OCI-LY3 (cell line): ENCODE measurements around the gene BCKDK.

Source experiments
- H2AFZ ChIP-seq: fragments of 200-600, 300-600 bp; shearing (Covaris generic); 2 replicates; pipeline ENCODE4 v1.6.0; 2014; ENCODE audit warnings: antibody characterized with exemption, low read depth, low read length
- H3K27ac ChIP-seq: fragments of 200-600, 300-600 bp; sonication (generic); 2 replicates; pipeline ENCODE4 v1.5.1; 2014; ENCODE audit warnings: mild to moderate bottlenecking, low read length, moderate library complexity, mixed read lengths
- H3K27me3 ChIP-seq: fragments of 200-600, 300-600 bp; sonication (generic); 2 replicates; pipeline ENCODE4 v1.6.1; 2014; ENCODE audit warnings: low read depth, low read length, mixed read lengths
- H3K36me3 ChIP-seq: fragments of 200-600, 300-600 bp; sonication (generic); replicated peaks from 2 replicates; pipeline ENCODE3; 2014; ENCODE audit warnings: low read depth, low read length, mixed read lengths
- H3K4me1 ChIP-seq: fragments of 300-600, 200-600 bp; sonication (generic); 2 replicates; pipeline ENCODE4 v1.6.1; 2014; ENCODE audit warnings: low read length, mixed read lengths
- H3K4me2 ChIP-seq: fragments of 200-600, 300-600 bp; sonication (generic); 2 replicates; pipeline ENCODE4 v1.6.1; 2014; ENCODE audit warnings: low read length, mixed read lengths
- H3K4me3 ChIP-seq: fragments of 300-600, 200-600 bp; sonication (generic); 2 replicates; pipeline ENCODE4 v1.5.1; 2014; ENCODE audit warnings: antibody characterized with exemption, mild to moderate bottlenecking, low read length, moderate library complexity
- H3K79me2 ChIP-seq: fragments of 300-600, 200-600 bp; shearing (Covaris generic); 2 replicates; pipeline ENCODE4 v1.6.1; 2014; ENCODE audit warnings: mild to moderate bottlenecking, low read length, mixed read lengths
- H3K9ac ChIP-seq: fragments of 300-600, 200-600 bp; shearing (Covaris generic); 2 replicates; pipeline ENCODE4 v1.6.0; 2014; ENCODE audit warnings: mild to moderate bottlenecking, low read length, moderate library complexity
- H3K9me3 ChIP-seq: fragments of 200-600, 300-600 bp; shearing (Covaris generic); 2 replicates; pipeline ENCODE4 v1.6.1; 2014; ENCODE audit warnings: low read length, mixed read lengths; ENCODE audit not compliant: insufficient read depth
- H4K20me1 ChIP-seq: fragments of 200-600, 300-600 bp; sonication (generic); 2 replicates; pipeline ENCODE4 v1.6.1; 2016; ENCODE audit warnings: low read length, mixed read lengths; ENCODE audit not compliant: insufficient read depth
- EZH2phosphoT487 ChIP-seq: fragments of 200-600 bp; shearing (Covaris generic); IDR thresholded peaks from 2 replicates; pipeline ENCODE4 v1.6.1; 2018; ENCODE audit warnings: antibody characterized with exemption, mixed run types, low read depth
- TF ChIP-seq, protein P1 (sequence below): fragments of 200-600, 300-600 bp; sonication (generic); IDR thresholded peaks from 2 replicates; pipeline ENCODE4 v1.5.1; 2014; ENCODE audit warnings: antibody characterized with exemption, low read length, low read depth

Gene BCKDK

DNA sequence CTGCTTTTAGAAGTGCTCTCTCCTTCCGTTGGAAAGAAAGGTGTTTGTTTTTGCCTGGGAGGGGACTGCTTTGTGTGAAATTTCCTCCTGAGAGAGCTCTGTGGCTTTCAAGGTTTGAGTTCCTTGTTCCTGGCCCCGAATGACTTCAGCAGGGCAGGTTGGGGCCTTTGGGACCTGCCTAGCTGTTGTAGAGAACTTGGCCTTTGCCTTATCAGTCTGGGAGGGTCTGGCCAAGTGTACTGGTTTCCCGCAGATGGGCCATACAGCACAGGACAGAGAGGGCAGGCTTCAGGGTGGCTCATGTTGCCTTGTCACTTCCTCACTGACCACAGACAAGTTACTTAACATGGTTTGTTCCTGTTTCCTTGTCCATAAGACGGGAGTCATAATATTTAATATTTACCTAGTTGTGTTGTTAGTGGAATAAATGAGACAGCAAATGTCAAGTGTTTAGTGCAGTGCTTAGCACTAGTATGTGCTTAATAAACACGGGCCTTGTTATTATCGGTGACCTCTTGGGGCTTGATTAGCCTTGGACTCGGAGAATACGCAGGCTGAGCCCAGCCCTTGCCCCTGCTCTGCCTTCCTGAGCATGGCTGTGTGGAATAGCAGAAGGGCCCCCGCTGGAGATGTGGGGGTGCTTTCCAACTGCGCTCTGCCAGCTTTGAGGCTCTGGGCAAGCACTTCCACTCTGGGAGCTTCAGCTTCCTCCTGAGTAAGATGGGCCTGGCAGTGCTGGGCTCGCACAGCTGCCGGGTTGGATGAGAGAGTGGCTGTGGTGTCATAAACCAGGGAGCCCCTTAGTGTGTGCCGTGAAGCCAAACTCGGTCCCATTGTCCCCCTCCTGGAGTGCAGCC is 20.8 kb downstream of the BCKDK start:
- Histone ChIP-seq H3K36me3 (no peaks in the 10 kb centered on the region), H2AFZ (no peak overlapping the region)
- TF ChIP-seq, protein P1, sequence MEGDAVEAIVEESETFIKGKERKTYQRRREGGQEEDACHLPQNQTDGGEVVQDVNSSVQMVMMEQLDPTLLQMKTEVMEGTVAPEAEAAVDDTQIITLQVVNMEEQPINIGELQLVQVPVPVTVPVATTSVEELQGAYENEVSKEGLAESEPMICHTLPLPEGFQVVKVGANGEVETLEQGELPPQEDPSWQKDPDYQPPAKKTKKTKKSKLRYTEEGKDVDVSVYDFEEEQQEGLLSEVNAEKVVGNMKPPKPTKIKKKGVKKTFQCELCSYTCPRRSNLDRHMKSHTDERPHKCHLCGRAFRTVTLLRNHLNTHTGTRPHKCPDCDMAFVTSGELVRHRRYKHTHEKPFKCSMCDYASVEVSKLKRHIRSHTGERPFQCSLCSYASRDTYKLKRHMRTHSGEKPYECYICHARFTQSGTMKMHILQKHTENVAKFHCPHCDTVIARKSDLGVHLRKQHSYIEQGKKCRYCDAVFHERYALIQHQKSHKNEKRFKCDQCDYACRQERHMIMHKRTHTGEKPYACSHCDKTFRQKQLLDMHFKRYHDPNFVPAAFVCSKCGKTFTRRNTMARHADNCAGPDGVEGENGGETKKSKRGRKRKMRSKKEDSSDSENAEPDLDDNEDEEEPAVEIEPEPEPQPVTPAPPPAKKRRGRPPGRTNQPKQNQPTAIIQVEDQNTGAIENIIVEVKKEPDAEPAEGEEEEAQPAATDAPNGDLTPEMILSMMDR, result no peak

DNA sequence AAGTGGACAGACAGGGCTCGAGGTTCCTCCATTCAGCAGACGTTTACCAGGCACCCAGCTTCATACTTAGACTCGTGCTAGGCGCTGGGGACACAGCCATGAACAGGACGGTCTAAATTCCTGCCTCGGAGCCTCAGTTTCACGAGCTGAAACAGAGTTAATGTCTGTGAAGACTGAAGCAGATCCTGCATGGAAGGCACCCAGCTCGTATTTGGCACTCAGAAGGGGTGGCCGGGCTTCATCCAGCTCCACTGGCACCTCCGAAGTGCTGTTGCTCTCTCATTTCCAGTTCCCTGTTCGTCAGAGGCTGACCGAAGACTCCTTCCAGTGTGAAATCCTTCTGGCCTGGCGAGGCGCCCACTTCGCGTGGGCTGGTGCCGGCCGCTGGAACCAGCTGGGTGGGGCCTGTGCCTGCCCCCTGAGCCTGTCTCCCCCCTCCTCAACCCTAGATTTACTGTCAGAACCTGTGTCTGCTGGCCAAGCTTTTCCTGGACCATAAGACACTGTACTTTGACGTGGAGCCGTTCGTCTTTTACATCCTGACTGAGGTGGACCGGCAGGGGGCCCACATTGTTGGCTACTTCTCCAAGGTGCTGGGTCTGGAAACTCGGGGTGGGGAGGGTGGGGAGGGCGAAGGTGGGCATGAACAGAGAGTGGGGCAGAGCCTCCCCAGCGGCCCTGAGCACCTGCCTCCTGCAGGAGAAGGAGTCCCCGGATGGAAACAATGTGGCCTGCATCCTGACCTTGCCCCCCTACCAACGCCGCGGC is 21.6 kb downstream of the BCKDK start:
- Histone ChIP-seq H3K9ac (no peak overlapping the region), H3K36me3 (no peaks in the 10 kb centered on the region), H3K79me2 (no peaks in the 10 kb centered on the region), H3K9me3 (no peaks in the 10 kb centered on the region), H2AFZ (no peak overlapping the region), H3K4me3 (no peak overlapping the region), H4K20me1 (no peaks in the 10 kb centered on the region), H3K4me1 (no peaks in the 10 kb centered on the region), H3K4me2 (no peak overlapping the region), H3K27ac (no peak overlapping the region), H3K27me3 (no peaks in the 10 kb centered on the region)
- TF ChIP-seq, protein P1, result no peak
- no peak for TF ChIP-seq EZH2phosphoT487

More for the DNA sequence above, 20.8 kb downstream of the BCKDK start:
- H3K79me2 ChIP-seq, result no peaks in the 10 kb centered on the region
- H3K4me2 ChIP-seq, result no peak overlapping the region
- no peaks in the 10 kb centered on the region for H3K9me3 ChIP-seq
- no peak overlapping the region for H3K4me3 ChIP-seq
- no peaks in the 10 kb centered on the region for H3K4me1 ChIP-seq
- no peaks in the 10 kb centered on the region for H4K20me1 ChIP-seq
- H3K27ac ChIP-seq, result no peak overlapping the region
- H3K27me3 ChIP-seq, result no peaks in the 10 kb centered on the region
- no peak overlapping the region for H3K9ac ChIP-seq

DNA sequence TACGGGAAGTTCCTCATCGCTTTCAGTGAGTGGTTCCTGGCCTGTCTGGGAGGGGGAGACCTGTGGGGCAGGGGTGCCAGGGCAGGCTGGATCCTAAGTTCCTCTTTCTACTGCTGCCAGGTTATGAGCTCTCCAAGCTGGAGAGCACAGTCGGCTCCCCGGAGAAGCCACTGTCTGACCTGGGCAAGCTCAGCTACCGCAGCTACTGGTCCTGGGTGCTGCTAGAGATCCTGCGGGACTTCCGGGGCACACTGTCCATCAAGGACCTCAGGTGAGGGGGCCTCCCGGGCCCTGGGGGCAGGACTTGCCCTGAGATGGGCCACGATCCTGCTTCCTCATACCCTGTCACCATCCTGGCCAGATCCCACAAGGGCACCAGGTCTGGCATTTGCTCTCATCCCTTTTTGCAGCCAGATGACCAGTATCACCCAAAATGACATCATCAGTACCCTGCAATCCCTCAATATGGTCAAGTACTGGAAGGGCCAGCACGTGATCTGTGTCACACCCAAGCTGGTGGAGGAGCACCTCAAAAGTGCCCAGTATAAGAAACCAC is 22.2 kb downstream of the BCKDK start:
- no peak overlapping the region for H3K4me2 ChIP-seq
- no peaks in the 10 kb centered on the region for H3K36me3 ChIP-seq
- no peak for TF ChIP-seq EZH2phosphoT487
- TF ChIP-seq, protein P1, result no peak
- no peaks in the 10 kb centered on the region for H3K4me1 ChIP-seq
- H3K9me3 ChIP-seq, result no peaks in the 10 kb centered on the region
- no peaks in the 10 kb centered on the region for H3K27me3 ChIP-seq
- H3K4me3 ChIP-seq, result no peak overlapping the region
- no peak overlapping the region for H2AFZ ChIP-seq
- H4K20me1 ChIP-seq, result no peaks in the 10 kb centered on the region
- H3K9ac ChIP-seq, result no peak overlapping the region
- no peak overlapping the region for H3K27ac ChIP-seq
- H3K79me2 ChIP-seq, result no peaks in the 10 kb centered on the region

DNA sequence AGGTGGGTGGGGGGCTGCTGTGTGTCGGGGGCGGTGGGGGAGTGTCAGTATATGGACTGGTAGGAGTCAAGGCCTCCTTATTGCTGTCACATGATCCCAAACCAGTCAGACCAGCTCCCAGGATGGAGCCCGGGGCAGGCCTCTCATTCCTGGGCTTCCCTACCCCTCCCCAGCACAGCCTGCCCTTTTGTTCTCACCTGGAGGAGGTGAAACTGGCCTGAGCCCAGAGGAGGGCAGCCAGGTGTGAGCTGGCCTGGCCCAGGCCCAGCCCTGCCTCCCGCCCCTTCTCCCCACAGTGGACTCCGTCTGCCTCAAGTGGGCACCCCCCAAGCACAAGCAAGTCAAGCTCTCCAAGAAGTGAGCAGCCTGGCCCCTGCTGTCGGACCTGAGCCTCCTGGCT is 22.7 kb downstream of the BCKDK start:
- Histone ChIP-seq H3K4me2 (no peak overlapping the region), H3K4me1 (no peaks in the 10 kb centered on the region), H3K9me3 (no peaks in the 10 kb centered on the region), H3K27ac (no peak overlapping the region), H3K27me3 (no peaks in the 10 kb centered on the region), H3K4me3 (no peak overlapping the region), H3K79me2 (no peaks in the 10 kb centered on the region), H3K9ac (no peak overlapping the region), H3K36me3 (no peaks in the 10 kb centered on the region), H4K20me1 (no peaks in the 10 kb centered on the region), H2AFZ (no peak overlapping the region)
- TF ChIP-seq, protein P1, result no peak
- no peak for TF ChIP-seq EZH2phosphoT487
